HepG2 (cell line): ENCODE measurements around the gene CDC42BPG. TPM values are rescaled to one million over a fixed set of nuclear protein-coding genes. Genes with fewer than 3 reads are reported as not detected.

Source experiments
- CAMTA2 ChIP-seq: sonication (generic); formaldehyde crosslinking; IDR thresholded peaks from 2 replicates; pipeline ENCODE4 v1.4.0; 2020; ENCODE audit warnings: mild to moderate bottlenecking, missing genetic modification reagents, borderline replicate concordance
- ELF3 ChIP-seq: IDR thresholded peaks from 2 replicates; pipeline ENCODE4 v1.6.1; 2016; ENCODE audit warnings: missing genetic modification reagents, missing compliant biosample characterization
- IKZF4 ChIP-seq: sonication (generic); formaldehyde crosslinking; IDR thresholded peaks from 2 replicates; pipeline ENCODE4 v1.5.1; 2020; ENCODE audit warnings: borderline replicate concordance, mild to moderate bottlenecking, low read depth, missing genetic modification reagents; ENCODE audit errors: not compliant biosample characterization
- KIAA2018 ChIP-seq: sonication (generic); formaldehyde crosslinking; IDR thresholded peaks from 2 replicates; pipeline ENCODE4 v1.5.0; 2020; ENCODE audit warnings: mild to moderate bottlenecking, missing genetic modification reagents, borderline replicate concordance
- RBM22 ChIP-seq: fragments of 200-400 bp; formaldehyde crosslinking; optimal IDR thresholded peaks from 2 replicates; pipeline ENCODE3; 2017; ENCODE audit warnings: mild to moderate bottlenecking, low read length, moderate library complexity
- TEF ChIP-seq: sonication (generic); formaldehyde crosslinking; IDR thresholded peaks from 2 replicates; pipeline ENCODE4 v1.5.0; 2020; ENCODE audit warnings: missing genetic modification reagents
- TRIM24 ChIP-seq: sonication (generic); formaldehyde crosslinking; IDR thresholded peaks from 2 replicates; pipeline ENCODE4 v1.8.0; 2022; ENCODE audit warnings: mild to moderate bottlenecking, missing genetic modification reagents
- USF2 ChIP-seq, 2 experiments: sonication (generic) in 1 of 2; formaldehyde crosslinking in 1 of 2; IDR thresholded peaks; 2 replicates each; pipeline versions ENCODE4 v1.5.1 to v1.6.1; 2011 to 2020; ENCODE audit warnings: borderline replicate concordance in 1 of 2, low read depth in 1 of 2, low read length in 1 of 2, mild to moderate bottlenecking in 1 of 2, missing genetic modification reagents in 1 of 2, moderate library complexity in 1 of 2
- ZMYM3 ChIP-seq: sonication (generic); formaldehyde crosslinking; IDR thresholded peaks from 2 replicates; pipeline ENCODE4 v1.5.1; 2020; ENCODE audit warnings: mild to moderate bottlenecking, missing genetic modification reagents
- ZNF790 ChIP-seq: sonication (generic); formaldehyde crosslinking; IDR thresholded peaks from 2 replicates; pipeline ENCODE4 v1.8.0; 2022; ENCODE audit warnings: missing genetic modification reagents, mild to moderate bottlenecking, borderline replicate concordance
- polyA plus RNA-seq, 8 experiments: library from polyadenylated mRNA; depleted of rRNA in 3 of 8; stranded (reverse) in 7 of 8; unstranded in 1 of 8; fragments of >200 nt; fragmentation: Illumina TruSeq in 4 of 8; extraction: Trizol in 4 of 8; gene quantifications; 2 replicates each; pipeline versions ENCODE4 v1.2.1 to v1.2.3, GENCODE V29; 2011 to 2016; ENCODE audit warnings: low read depth in 4 of 8, missing spikeins in 1 of 8, mixed read lengths in 1 of 8; ENCODE audit not compliant: insufficient read depth in 1 of 8
- total RNA-seq, 5 experiments: library from RNA; depleted of rRNA; stranded (reverse); fragments of >200 nt; fragmentation: Illumina TruSeq; extraction: Trizol; gene quantifications; 2 replicates each; pipeline ENCODE4 v1.2.3, GENCODE V29; 2016; ENCODE audit warnings: low read depth in 1 of 5
- TF ChIP-seq, protein P1 (sequence below): sonication (generic); formaldehyde crosslinking; IDR thresholded peaks from 2 replicates; pipeline ENCODE4 v1.5.1; 2020; ENCODE audit warnings: mild to moderate bottlenecking, moderate library complexity, missing genetic modification reagents

CDC42BPG gene
- total and polyA plus RNA-seq, 2 of the 13 experiments (the other 11 are each of a cell fraction or from before 2014, with no cell fraction given), result 0.55 to 1.4 TPM

DNA sequence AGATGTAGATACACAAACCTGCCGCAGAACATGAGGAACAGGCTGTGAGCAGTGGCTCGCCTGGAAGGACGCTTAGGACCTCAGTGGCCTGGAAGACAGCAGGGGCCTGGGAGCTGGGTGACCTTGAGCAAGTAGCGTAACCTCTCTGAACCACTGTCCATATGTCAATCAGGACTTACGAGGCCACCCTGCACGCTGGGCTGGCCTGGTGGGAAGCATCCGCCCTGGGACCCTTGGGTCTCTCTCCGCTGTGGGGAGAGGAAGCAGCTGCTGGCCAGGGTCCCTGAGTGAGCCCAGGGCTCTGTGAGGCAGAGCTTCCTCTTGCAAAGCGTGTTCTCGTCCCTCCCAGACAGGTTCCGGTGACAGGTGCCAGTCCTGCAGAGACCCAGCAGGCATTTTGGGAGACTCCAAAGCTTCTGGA is 48.0 kb upstream of the CDC42BPG start (continued):
- TF ChIP-seq ZNF790 (0 out of 2 replicates have a peak, but pooled peaks have one; percentile 8), TRIM24 (no peak), ELF3 (no peak), CAMTA2 (CRISPR knock-in tag) (0 out of 2 replicates have a peak, but pooled peaks have one; percentile 11), TEF (CRISPR knock-in tag) (no peak), ZMYM3 (peak; percentile 82), RBM22 (peak; percentile 24), KIAA2018 (CRISPR knock-in tag) (no peak), USF2 (IDR thresholded peaks at IDR 0.05; ENCODE audit: low read depth, low read length) (no peak), USF2 (CRISPR knock-in tag; IDR thresholded peaks at IDR 0.05; ENCODE audit: borderline replicate concordance) (no peak), IKZF4 (CRISPR knock-in tag) (no peak)
- TF ChIP-seq, protein P1, sequence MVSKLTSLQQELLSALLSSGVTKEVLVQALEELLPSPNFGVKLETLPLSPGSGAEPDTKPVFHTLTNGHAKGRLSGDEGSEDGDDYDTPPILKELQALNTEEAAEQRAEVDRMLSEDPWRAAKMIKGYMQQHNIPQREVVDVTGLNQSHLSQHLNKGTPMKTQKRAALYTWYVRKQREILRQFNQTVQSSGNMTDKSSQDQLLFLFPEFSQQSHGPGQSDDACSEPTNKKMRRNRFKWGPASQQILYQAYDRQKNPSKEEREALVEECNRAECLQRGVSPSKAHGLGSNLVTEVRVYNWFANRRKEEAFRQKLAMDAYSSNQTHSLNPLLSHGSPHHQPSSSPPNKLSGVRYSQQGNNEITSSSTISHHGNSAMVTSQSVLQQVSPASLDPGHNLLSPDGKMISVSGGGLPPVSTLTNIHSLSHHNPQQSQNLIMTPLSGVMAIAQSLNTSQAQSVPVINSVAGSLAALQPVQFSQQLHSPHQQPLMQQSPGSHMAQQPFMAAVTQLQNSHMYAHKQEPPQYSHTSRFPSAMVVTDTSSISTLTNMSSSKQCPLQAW, result no peak
